Measurements from ENCODE around the gene ATG101.

ATG101 gene, protein sequence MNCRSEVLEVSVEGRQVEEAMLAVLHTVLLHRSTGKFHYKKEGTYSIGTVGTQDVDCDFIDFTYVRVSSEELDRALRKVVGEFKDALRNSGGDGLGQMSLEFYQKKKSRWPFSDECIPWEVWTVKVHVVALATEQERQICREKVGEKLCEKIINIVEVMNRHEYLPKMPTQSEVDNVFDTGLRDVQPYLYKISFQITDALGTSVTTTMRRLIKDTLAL

DNA sequence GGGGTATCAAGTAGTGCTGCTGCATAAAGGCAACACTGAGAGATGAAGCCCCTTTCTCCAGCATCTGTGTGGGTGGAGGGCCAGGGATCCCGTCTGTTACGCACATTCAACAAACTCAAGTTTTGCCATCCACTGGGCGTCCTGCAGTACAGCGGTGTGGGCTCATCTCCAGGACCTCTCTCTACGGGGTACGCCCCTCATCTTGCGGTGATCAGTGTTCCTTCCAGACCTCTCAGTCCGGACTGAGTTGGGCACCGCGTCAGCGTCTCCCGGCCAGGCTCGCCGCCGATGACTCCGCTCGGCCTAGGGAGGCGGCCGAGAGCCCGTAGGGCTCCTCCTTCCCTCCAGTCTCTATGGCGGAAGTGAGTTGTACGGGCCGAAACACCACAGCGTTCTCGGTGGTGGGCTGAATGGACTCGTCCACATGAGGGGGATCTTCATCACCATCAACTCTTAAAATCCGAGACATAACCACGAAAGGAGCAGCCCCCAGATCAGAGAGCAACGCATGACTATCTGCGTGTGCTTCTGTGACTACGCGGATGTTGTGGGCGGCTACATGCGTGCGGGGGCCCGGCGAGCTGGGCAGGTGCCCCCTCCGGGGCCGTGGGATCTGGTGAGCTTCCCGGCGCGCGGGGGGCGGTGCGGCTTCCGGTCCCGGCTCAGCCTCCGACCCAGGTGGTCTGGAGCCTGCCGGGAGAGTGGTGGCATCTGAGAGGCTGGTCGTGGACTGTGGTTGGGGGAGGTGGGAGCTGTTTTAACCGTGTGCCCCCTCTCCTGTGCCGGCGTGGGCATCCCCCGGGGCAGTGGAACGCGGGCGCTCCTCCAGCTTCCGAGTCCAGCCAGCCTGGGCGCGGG is at the start of gene ATG101:
TSS of gene ATG101 (plus strand) at position 652 of the 858 bp plus-strand sequence. CDS start 3,673 bp downstream, outside the sequence.
- DNase-seq = peak; percentile 95

DNA sequence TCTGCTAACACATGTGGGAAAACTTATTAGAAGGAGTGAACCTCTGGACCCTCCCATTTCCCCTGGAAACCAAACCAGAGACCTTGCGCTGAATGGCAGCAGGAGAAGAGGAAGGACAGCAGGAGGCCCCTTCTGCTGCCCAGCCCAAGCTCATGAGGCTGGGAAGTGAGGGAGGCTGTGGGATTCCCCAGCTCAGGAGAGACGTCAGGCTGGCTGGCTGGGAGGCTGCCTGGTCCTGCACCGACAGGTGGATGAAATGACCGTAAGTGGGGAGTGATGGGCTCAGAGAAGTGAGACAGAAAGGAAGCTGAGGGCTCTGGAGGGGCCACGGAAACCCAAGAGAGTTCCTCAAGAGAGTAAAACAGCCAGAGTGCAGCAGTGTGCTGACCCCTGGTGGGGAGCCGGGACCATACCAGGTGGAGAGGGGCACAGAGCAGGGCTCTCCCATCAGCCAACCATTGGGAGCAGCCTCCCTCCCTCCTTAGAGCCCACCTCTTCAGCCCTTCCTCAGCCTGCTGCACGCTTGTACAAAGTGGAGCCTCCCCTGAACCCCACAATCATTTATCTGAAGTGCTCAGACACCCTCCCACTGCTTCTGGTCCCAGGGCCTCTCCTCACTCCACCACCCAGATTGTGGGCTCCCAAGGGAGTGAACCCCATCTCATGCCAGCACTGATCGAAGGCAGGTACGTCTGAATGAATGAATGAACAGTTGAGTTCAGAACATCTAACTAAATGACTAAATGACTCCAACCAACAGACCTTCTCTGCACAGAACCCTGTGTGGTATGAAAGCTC is 49.0 kb upstream of the ATG101 start:
- DNase-seq = peak; percentile 84

DNA sequence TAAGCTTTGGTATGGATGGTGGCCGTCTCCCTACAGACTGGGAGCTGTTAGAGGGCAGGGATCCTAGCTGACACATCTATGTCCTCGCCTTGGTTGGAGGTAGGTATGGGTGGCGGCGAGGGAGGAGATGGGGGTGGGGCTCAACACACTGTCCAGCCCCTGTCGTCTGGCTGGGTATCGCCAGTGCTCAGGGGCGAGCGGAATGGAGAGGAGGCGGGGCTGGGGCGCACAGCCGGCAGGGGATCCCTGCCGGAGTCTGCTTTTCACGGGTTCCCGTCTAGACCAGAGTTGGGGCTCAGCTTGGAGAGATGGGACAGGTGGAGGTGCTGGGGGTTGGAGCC is 47.0 kb upstream of the ATG101 start:
- peak; percentile 37 for DNase-seq

DNA sequence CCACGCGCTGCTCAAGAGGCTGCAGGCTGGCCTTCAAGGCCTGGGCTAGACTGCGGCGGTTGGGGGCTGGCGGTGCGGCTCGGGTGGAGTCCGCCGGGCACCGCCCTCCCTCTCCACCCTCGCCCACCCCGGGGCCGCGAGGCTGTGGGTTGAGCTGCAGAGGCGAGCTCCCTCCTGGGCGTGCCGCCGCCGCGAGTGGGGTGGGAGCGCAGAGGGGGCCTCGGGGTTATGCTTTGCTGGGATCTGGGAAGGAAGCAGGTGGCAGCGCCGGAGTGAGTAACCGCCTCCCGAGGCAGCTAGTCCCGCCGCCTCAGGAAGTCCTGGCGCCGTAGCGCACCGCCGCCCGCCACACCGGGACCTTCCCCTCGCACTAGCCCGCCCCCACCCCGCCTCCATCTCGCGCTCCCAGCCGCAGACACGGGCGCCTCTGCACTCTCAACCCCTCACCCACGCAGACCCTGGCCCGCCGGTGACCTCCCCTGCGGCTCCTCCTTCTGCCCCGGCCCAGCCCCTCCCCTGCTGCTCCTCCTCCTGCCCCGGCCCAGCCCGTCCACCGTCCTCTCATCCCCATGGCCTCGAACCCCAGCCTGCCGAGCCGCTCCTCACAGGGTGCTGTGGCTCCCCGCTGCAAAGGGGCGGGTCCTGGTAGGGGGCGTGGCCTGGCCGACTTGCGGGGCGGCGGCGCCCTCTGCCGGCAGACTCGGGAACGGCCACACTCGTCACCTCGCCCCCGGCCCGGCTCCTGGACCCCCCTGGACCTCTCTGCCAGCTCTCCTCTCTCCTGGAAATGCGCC is 46.4 kb upstream of the ATG101 start:
- peak; percentile 83 for DNase-seq

DNA sequence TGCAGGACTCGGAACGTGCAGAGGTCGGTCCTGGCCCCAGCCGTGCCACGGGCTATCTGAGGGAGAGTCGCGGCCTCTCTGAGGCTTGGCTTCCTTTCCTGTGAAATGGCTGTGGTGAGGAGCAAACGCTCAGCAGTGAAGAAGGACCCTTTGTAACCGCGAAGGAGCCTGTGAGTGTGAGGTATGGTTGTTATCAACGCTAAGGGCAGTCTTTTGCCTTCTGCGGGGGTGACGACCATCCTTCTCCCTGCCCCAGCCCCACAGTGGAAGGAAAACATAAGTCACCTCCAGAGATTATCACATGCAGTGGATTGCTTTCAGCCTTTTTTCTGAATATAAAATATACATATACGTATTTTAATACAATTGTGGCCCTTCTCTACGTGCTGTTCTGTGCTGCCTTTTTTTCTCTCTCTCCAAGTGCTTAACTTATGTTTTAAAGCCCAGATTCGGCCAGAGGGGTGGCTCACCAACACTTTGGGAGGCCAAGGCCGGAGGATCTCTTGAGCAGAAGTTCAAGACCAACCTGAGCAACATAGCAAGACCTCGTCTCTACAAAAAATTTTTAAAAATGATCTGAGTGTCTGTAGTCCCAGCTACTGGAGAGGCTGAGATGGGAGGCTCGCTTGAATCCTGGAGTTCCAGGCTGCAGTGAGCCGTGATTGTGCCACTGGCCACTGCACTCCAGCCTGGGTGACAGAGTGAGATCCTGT is 45.6 kb upstream of the ATG101 start:
- no peak for DNase-seq

DNA sequence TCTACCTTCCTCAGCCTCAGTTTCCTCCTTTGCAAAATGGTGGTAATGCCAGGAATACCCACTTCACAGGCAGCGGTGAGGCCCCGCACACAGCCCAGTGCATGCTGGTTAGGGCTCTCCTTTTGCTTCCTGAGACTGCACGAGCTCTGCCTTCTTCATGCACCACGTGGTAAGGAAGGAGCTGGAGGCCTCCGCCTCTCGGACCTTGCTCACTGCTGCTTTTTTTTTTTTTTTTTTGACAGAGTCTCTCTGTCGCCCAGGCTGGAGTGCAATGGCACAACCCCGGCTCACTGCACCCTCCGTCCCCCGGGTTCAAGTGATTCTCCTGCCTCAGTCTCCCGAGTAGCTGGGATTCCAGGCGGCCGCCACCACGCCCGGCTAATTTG is 44.9 kb upstream of the ATG101 start:
- DNase-seq = peak; percentile 71

DNA sequence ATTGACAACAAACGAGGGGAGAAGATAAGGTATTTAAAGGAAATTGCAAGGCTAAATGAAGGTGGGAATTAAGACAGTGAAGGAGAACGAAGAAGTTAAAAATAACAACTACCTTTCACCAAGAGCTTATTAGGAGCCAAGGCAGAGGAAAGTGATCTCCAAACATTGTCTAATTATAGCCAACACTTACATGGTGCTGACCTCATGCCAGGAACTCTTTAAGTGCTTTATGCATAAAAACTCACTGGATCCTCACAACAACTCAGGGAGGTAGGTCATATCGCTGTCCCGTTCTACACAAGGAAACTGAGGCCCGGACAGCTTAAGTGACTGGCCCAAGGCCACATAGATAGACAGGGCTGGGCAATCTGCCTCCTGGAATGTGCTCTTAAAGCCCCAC is 43.5 kb upstream of the ATG101 start:
- no peak for DNase-seq

DNA sequence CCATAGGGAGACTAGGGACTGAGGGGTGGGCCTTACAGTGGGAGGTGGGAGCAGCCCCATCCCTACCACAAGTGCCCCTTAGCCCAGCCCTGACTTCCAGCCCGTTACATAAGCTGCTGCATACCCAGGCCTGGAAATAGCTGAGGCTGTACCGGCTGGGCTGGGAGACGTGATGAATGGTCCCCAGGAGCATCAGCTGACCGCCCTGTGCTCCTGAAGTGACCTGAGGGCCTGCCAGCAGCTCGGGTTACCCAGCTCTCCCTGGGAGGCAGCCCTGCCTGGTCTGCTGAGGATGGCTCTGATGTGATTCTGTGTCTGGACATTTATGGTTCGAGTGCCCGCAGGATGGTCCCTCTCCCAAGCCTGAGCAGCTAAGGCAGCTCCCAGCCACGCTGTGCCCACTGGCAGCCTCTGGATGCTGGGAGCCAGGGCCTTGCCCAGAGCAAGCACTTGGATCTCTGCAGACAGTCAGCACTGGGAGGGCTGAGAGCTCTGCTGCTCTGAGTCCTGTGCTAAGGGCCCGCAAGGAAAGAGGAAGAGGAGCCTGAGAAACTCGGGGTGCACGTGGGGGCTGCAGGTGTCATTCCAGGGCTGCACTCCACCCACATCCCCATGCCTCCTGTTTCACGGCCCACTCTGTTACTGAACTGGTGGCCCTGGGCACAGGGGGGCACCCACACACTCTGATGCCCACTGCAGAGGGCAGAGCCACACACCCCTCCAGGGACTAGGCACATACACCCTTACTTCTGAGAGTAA is 42.5 kb upstream of the ATG101 start:
- no peak for DNase-seq

DNA sequence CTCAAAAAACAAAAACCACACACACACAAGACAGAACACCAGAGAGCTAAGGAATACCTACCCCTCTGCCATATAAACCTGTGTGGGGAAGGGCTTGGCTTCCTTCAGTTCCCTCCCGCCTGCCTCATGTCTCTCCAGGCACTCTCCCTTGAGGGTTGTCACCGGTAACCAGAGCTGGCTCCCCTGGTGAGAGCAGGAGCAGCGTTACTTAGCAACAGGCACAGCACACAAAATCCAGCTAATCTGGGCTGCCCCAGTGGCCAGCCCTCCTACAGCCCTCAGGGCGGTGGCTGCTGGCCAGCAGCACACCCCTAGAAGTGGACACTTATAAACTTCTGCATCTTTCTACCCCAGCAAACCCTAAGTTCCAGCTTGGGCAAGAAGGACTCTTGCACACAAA is 40.1 kb upstream of the ATG101 start:
- DNase-seq = no peak

DNA sequence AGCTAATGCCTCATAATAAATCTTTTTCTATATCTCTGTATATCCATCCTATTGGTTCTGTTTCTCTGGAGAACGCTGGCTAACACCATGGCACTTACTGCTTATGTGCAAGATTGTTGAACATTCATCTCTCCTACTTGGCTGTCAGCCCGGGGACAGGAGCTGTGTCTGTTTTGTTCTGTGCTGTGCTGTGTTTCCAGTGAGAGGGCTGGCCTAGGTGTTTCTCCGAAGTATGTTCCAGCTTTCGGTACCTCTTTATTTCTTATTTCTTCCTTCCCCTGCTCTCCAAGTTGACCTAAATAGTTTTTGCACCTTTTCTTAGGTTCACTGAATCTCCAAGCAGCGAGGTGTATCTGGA is 37.4 kb upstream of the ATG101 start:
- DNase-seq = no peak

DNA sequence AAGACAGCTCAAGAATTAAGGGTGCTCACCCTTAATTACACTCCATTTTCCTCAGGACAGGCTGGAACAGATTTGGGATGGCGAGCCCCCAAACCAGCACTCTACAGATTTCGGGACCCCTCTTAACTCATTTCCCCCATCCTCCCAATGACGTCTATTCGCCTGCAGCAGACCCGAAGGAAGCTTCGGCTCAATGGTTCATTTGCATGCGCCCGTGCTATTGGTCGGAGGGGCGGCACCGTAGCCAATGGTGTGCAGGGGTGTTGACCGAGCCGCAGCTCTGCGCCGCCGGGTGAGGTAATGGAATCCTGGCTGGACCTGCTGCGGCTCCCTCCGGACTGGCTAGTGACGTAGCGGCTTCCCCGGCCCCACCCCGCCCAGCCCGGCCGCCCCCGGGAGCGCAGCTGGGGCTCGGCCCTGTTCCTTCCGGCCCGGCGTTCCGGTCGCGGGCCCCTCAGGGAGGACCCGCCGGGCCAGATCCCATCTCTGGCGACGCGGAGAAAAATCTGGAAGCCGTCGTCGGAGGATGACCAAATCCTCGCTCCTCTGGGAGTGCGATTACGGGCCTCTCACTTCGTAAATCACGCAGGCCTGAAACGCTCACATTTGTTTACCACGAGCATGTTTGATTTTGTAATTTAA is 36.9 kb upstream of the ATG101 start:
- peak; percentile 96 for DNase-seq

DNA sequence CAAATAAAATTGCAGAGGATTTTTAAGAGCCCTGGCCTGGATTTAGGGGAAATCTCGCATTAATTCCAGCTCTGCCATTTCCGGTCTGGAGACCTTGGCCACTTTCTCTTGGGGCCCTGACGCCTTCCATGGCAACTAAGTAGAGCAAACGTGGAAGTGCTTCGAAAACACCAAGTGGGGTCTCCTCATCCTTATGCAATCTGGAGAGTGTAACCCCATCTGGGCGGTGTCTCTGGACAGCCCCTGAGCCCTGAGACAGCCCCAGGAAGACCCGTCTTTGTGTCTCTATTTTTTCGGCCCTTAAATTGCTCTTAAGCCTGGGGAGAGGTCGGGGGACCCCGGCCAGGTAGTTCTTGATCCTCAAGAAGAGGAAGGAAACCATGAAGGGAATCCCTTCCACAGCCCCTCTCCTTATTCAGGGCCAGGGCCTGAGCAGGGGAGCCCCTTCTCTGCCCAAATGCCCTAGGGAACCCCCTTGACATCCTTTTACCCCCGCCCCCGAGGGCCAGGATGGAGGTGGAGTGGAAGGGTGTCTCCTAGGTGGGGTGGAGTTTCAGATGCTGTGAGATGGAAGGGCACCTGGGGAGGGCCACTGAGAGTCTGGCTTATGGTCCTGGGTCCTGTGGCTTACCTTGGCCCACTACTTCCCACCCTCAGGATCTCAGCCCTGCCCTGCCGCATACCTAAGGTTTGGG is 36.2 kb upstream of the ATG101 start:
- DNase-seq = no peak

DNA sequence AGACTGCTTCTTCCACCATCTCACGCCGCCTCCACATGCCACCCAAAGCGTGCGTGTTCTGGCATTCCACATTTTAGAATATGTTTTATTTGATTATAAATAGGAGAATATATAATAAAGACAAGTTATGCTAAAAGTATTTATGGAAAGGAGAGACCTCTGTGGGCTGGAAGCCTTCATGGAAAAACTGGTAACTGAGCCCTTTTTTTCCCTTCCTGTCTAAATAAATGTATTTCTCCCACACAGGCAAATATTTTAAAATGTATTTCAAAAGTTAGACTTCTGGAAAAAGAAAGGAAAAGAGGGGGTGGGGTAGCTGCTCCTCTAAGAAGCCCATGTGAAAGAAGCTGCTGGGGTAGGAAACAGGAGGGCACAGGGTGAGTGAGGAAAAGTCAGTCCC is 34.6 kb upstream of the ATG101 start:
- DNase-seq = no peak

DNA sequence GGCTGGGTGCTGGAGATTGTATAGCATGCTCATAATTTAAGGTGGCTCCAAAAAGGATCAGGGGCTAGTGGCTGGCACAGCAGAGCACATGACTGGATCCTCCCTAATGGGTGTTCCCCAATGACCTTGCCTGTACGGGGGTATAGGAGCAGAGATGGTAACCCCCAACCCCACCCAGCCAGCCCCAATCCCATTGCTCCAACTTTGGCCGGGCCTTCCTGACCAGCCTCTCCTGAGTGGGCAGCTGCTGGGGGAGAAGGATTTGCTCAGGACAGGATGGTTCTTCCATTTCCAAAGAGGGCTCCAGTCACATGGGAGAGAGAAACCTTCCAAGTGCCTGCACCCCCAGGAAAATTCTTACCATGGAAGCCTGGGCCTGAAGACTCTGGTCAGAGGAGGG is 33.9 kb upstream of the ATG101 start:
- DNase-seq = no peak

DNA sequence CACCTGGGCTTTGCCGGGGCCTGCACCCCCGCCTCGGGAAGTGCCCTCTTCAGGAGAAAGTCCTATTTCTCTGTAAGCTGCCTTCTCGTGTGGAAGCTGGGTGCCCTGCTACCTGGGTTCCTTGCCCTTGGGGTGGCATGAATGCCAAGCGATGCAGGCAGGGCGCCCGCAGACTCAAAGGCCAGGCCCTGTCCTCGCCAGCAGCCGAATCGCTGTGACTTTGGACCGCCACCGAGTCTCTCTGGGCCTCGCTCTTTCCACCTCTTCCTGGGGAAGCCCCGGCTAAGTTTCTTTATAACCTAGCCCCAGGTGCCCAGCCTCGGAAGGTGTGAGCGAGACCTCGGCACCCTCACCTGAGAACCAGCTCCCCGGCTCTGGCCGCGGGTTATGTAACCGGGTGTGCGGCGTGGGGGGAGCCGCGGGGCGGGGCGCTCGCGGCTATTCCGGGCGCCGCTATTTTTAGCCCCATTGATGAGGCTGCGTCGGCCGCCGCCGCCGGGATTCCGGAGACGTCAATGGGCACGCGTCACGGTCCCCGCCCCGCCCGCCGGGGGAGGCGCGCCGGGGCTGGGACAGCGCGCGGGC is 33.1 kb upstream of the ATG101 start:
- peak; percentile 34 for DNase-seq

DNA sequence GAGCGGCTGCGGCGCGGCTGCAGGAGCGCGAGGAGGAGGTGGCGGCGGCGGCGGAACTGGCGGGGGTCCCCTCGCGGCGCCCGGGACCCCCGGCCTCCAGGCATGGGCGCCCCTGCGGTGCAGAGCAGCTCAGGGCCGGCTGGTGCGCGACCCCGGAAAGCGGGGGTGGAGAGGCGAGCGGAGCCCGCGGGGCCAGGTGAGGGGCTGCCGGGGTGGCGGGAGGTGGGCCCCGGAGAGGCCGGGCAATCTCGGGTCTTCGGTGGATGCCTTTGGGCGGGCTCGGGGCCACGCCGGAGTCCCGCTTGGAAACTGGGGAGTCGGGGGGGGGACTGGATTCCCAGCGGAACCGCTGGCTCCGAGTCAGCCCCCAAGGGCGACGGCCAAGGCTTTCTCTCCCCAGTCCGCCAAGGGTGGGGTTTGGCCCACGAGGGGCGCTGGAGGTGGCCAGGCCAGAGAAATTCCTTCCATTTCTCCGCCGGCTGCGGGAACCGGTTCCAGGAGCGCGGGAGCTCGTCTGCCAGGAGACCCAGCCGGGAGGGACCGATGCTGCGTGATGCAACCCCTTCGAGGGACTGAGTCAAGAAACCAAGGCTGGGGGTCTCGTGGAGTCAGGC is 32.4 kb upstream of the ATG101 start:
- no peak for DNase-seq

DNA sequence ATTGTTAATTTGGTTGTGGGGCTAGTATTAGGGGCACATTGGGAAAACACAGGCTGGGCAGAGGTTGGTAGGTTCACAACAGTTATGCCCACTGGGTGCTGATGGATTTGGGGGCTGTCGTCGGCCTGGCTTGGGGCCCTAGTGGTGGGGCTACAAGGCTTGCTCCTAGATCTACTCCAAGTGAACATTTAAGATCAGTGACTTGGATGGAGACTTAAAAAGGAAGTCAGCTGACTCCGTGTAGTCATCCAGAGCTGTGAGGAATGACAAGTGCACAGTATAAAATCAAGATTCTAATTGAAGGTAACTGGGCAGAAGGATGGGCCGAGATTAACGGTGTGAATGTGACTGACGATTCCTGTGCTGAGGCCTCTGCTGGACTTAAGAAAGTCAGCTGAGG is 31.3 kb upstream of the ATG101 start:
- no peak for DNase-seq

DNA sequence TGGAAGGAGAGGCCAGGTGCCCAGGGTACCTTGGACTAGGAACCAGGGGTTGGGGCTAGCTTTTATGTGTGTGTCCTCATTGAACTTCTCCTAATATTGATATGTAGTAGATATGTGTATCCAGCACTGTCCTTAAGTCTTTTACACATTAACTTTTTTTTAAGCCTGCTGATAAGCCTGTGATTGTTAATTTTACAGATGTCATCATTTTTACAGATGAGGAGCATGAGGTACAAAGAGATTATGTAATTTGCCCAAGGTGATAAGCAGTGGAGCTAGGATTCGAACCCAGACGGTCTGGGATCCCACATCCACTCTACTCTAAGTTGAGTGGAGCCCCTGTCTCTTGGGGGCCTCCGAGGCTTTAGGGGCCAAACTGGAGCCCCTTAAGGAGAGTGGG is 28.7 kb upstream of the ATG101 start:
- no peak for DNase-seq

DNA sequence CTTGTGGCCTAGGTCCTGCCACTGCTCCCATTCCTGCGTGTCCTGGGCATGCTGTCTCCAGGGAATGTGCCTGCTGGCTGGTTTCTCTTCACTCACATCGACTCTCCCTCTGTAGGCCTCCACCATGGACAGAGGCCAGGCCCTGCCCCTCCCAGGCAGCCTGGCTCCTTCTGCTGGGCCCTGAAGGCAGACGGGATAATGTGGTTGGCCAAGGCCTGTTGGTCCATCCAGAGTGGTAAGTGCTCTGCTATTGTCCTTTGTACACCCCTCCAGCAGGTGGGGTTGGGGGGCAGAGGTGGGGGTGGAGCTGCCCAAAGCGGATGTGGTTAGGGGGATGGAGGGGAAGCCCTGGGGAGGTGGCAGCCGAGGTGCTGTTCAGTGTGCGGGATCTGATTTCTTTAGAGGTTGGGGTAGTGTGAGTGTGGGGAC is 28.1 kb upstream of the ATG101 start:
- DNase-seq = no peak
